Activated naive CD8-positive, alpha-beta T cell treated with anti-CD3 and anti-CD28 coated beads, Interleukin-2, amount 10 ng/mL, durations not matched to agents 7 days and 5 days (primary cell): ENCODE measurements around the gene CPN2. TPM values are rescaled to one million over a fixed set of nuclear protein-coding genes. Genes with fewer than 3 reads are reported as not detected.

Experiments used
- ATAC-seq: fragments of 150-1000 bp; cut with Tn5 transposase; one replicate; pipeline ENCODE4 v1.10.0; 2021; ENCODE audit warnings: low read depth, moderate library complexity
- POLR2A ChIA-PET: fragments of 350-600 bp; sonication (Branson Sonifier 250); formaldehyde crosslinking; loops from one replicate; lab custom pipeline; 2021; ENCODE audit warnings: antibody characterized with exemption; lab: Charles Lee
- DNase-seq: peaks from one replicate; pipeline ENCODE4 v3.0.0; 2021
- H3K27ac Mint-ChIP-seq: one replicate; pipeline ENCODE4 v1.8.0; 2022; ENCODE audit warnings: mild to moderate bottlenecking, mixed read lengths
- H3K27me3 Mint-ChIP-seq: one replicate; pipeline ENCODE4 v1.8.0; 2022; ENCODE audit warnings: mild to moderate bottlenecking, moderate library complexity, mixed read lengths
- H3K36me3 Mint-ChIP-seq: one replicate; pipeline ENCODE4 v1.8.0; 2021; ENCODE audit warnings: mild to moderate bottlenecking, mixed read lengths
- H3K4me1 Mint-ChIP-seq: one replicate; pipeline ENCODE4 v1.8.0; 2021; ENCODE audit warnings: mixed read lengths
- H3K4me3 Mint-ChIP-seq: one replicate; pipeline ENCODE4 v1.8.0; 2022; ENCODE audit warnings: mild to moderate bottlenecking, moderate library complexity, mixed read lengths
- H3K9me3 Mint-ChIP-seq: one replicate; pipeline ENCODE4 v1.8.0; 2021; ENCODE audit warnings: mixed read lengths
- total RNA-seq, 2 experiments: library from RNA; stranded (reverse); gene quantifications; one replicate each; pipeline ENCODE4 v1.2.3, GENCODE V29; 2021

The CPN2 gene
- total RNA-seq, 2 experiments from 2014 or later = not detected

- POLR2A ChIA-PET = no interaction called here
- peaks cover 2% of the 10 kb centered on the region for H3K4me1 Mint-ChIP-seq
- H3K4me3 Mint-ChIP-seq = no peak overlapping the region
- peaks cover 12% of the 10 kb centered on the region for H3K27me3 Mint-ChIP-seq
- ATAC-seq = no peak
- no peak for DNase-seq
- H3K9me3 Mint-ChIP-seq = peaks cover 14% of the 10 kb centered on the region
- no peaks in the 10 kb centered on the region for H3K36me3 Mint-ChIP-seq
- H3K27ac Mint-ChIP-seq = no peak overlapping the region
Measured at GRCh38 chr3:194387276-194387675, 36.1 kb upstream of the CPN2 start.

GRCh38 chr3:194386648-194387047, 35.5 kb upstream of the CPN2 start:
- ATAC-seq (no peak), DNase-seq (no peak)
- H3K27ac Mint-ChIP-seq = no peak overlapping the region
- H3K9me3 Mint-ChIP-seq = peaks cover 14% of the 10 kb centered on the region
- H3K36me3 Mint-ChIP-seq = no peaks in the 10 kb centered on the region
- peaks cover 2% of the 10 kb centered on the region for H3K4me1 Mint-ChIP-seq
- H3K4me3 Mint-ChIP-seq = no peak overlapping the region
- POLR2A ChIA-PET = no interaction called here
- peaks cover 12% of the 10 kb centered on the region for H3K27me3 Mint-ChIP-seq

GRCh38 chr3:194386066-194386465, 34.9 kb upstream of the CPN2 start:
- ATAC-seq = no peak
- Mint-ChIP-seq H3K4me1 (peaks cover 2% of the 10 kb centered on the region), H3K36me3 (no peaks in the 10 kb centered on the region), H3K4me3 (no peak overlapping the region), H3K27me3 (peaks cover 12% of the 10 kb centered on the region), H3K27ac (no peak overlapping the region), H3K9me3 (peaks cover 11% of the 10 kb centered on the region)
- DNase-seq = no peak
- POLR2A ChIA-PET = interaction anchor here (0.6 kb wide), 1 partner anchor 18 kb away, joined by 3 read pairs; no protein-coding TSS in a partner anchor

GRCh38 chr3:194384569-194385001, 33.5 kb upstream of the CPN2 start:
- ATAC-seq = no peak
- peaks cover 2% of the 10 kb centered on the region for H3K4me1 Mint-ChIP-seq
- H3K27me3 Mint-ChIP-seq = peaks cover 2% of the 10 kb centered on the region
- peaks cover 2% of the 10 kb centered on the region for H3K9me3 Mint-ChIP-seq
- no peak overlapping the region for H3K27ac Mint-ChIP-seq
- POLR2A ChIA-PET = no interaction called here
- H3K36me3 Mint-ChIP-seq = no peaks in the 10 kb centered on the region
- no peak overlapping the region for H3K4me3 Mint-ChIP-seq
- DNase-seq = no peak

GRCh38 chr3:194384156-194384555, 33.0 kb upstream of the CPN2 start:
- H3K27ac Mint-ChIP-seq = no peak overlapping the region
- no peak for ATAC-seq
- H3K4me3 Mint-ChIP-seq = no peak overlapping the region
- no peaks in the 10 kb centered on the region for H3K36me3 Mint-ChIP-seq
- DNase-seq = no peak
- H3K4me1 Mint-ChIP-seq = peaks cover 2% of the 10 kb centered on the region
- H3K27me3 Mint-ChIP-seq = no peaks in the 10 kb centered on the region
- POLR2A ChIA-PET = no interaction called here
- H3K9me3 Mint-ChIP-seq = no peaks in the 10 kb centered on the region

- Mint-ChIP-seq H3K4me3 (no peak overlapping the region), H3K27ac (no peak overlapping the region), H3K4me1 (peaks cover 2% of the 10 kb centered on the region), H3K36me3 (no peaks in the 10 kb centered on the region), H3K9me3 (no peaks in the 10 kb centered on the region), H3K27me3 (no peaks in the 10 kb centered on the region)
- ATAC-seq (no peak), DNase-seq (no peak)
- POLR2A ChIA-PET = no interaction called here
Measured at GRCh38 chr3:194383276-194383940, 32.3 kb upstream of the CPN2 start.

- Mint-ChIP-seq H3K9me3 (no peaks in the 10 kb centered on the region), H3K4me3 (no peak overlapping the region), H3K27me3 (no peaks in the 10 kb centered on the region), H3K4me1 (peaks cover 2% of the 10 kb centered on the region), H3K27ac (no peak overlapping the region), H3K36me3 (no peaks in the 10 kb centered on the region)
- POLR2A ChIA-PET = no interaction called here
- DNase-seq (no peak), ATAC-seq (no peak)
Measured at GRCh38 chr3:194382892-194383223, 31.7 kb upstream of the CPN2 start.

- Mint-ChIP-seq H3K27ac (no peak overlapping the region), H3K4me1 (peaks cover 2% of the 10 kb centered on the region), H3K9me3 (no peaks in the 10 kb centered on the region), H3K27me3 (no peaks in the 10 kb centered on the region), H3K4me3 (no peak overlapping the region), H3K36me3 (no peaks in the 10 kb centered on the region)
- POLR2A ChIA-PET = no interaction called here
- no peak for ATAC-seq
- DNase-seq = no peak
Measured at GRCh38 chr3:194382196-194382891, 31.2 kb upstream of the CPN2 start.

GRCh38 chr3:194381460-194381875, 30.3 kb upstream of the CPN2 start:
- no peak for DNase-seq
- Mint-ChIP-seq H3K4me3 (no peak overlapping the region), H3K27ac (no peak overlapping the region), H3K36me3 (no peaks in the 10 kb centered on the region), H3K9me3 (no peaks in the 10 kb centered on the region), H3K4me1 (peaks cover 2% of the 10 kb centered on the region), H3K27me3 (peaks cover 6% of the 10 kb centered on the region)
- POLR2A ChIA-PET = no interaction called here
- no peak for ATAC-seq

GRCh38 chr3:194380326-194380725, 29.2 kb upstream of the CPN2 start:
- no peak overlapping the region for H3K27ac Mint-ChIP-seq
- H3K4me1 Mint-ChIP-seq = peaks cover 2% of the 10 kb centered on the region
- POLR2A ChIA-PET = no interaction called here
- H3K4me3 Mint-ChIP-seq = no peak overlapping the region
- DNase-seq = no peak
- H3K9me3 Mint-ChIP-seq = no peaks in the 10 kb centered on the region
- no peak for ATAC-seq
- no peaks in the 10 kb centered on the region for H3K36me3 Mint-ChIP-seq
- H3K27me3 Mint-ChIP-seq = peaks cover 8% of the 10 kb centered on the region

GRCh38 chr3:194379651-194380050, 28.5 kb upstream of the CPN2 start:
- Mint-ChIP-seq H3K9me3 (no peaks in the 10 kb centered on the region), H3K4me1 (peaks cover 2% of the 10 kb centered on the region), H3K27ac (no peak overlapping the region), H3K27me3 (peaks cover 10% of the 10 kb centered on the region), H3K36me3 (no peaks in the 10 kb centered on the region), H3K4me3 (no peak overlapping the region)
- POLR2A ChIA-PET = no interaction called here
- ATAC-seq = no peak
- DNase-seq = no peak

GRCh38 chr3:194379231-194379630, 28.1 kb upstream of the CPN2 start:
- ATAC-seq (no peak), DNase-seq (no peak)
- peaks cover 2% of the 10 kb centered on the region for H3K4me1 Mint-ChIP-seq
- no peaks in the 10 kb centered on the region for H3K36me3 Mint-ChIP-seq
- no peaks in the 10 kb centered on the region for H3K9me3 Mint-ChIP-seq
- H3K27ac Mint-ChIP-seq = no peak overlapping the region
- POLR2A ChIA-PET = no interaction called here
- peaks cover 10% of the 10 kb centered on the region for H3K27me3 Mint-ChIP-seq
- H3K4me3 Mint-ChIP-seq = no peak overlapping the region

- Mint-ChIP-seq H3K27me3 (peaks cover 10% of the 10 kb centered on the region), H3K36me3 (no peaks in the 10 kb centered on the region), H3K4me3 (no peak overlapping the region), H3K4me1 (peaks cover 2% of the 10 kb centered on the region), H3K9me3 (no peaks in the 10 kb centered on the region), H3K27ac (no peak overlapping the region)
- POLR2A ChIA-PET = no interaction called here
- DNase-seq = no peak
- ATAC-seq = no peak
Measured at GRCh38 chr3:194377708-194378107, 26.6 kb upstream of the CPN2 start.

GRCh38 chr3:194376241-194376560, 25.1 kb upstream of the CPN2 start:
- Mint-ChIP-seq H3K9me3 (no peaks in the 10 kb centered on the region), H3K27ac (no peak overlapping the region), H3K36me3 (no peaks in the 10 kb centered on the region), H3K27me3 (peaks cover 12% of the 10 kb centered on the region), H3K4me3 (no peak overlapping the region), H3K4me1 (no peaks in the 10 kb centered on the region)
- ATAC-seq = no peak
- DNase-seq = no peak
- POLR2A ChIA-PET = no interaction called here
